HG03060 (cell line): ENCODE data around the gene PWWP2B.

Experiments
- ATAC-seq: cut with Tn5 transposase; IDR thresholded peaks from one replicate; pipeline ENCODE4 v1.9.1; 2021; ENCODE audit warnings: low read depth, moderate number of reproducible peaks; ENCODE audit not compliant: unreplicated experiment

The PWWP2B gene

DNA sequence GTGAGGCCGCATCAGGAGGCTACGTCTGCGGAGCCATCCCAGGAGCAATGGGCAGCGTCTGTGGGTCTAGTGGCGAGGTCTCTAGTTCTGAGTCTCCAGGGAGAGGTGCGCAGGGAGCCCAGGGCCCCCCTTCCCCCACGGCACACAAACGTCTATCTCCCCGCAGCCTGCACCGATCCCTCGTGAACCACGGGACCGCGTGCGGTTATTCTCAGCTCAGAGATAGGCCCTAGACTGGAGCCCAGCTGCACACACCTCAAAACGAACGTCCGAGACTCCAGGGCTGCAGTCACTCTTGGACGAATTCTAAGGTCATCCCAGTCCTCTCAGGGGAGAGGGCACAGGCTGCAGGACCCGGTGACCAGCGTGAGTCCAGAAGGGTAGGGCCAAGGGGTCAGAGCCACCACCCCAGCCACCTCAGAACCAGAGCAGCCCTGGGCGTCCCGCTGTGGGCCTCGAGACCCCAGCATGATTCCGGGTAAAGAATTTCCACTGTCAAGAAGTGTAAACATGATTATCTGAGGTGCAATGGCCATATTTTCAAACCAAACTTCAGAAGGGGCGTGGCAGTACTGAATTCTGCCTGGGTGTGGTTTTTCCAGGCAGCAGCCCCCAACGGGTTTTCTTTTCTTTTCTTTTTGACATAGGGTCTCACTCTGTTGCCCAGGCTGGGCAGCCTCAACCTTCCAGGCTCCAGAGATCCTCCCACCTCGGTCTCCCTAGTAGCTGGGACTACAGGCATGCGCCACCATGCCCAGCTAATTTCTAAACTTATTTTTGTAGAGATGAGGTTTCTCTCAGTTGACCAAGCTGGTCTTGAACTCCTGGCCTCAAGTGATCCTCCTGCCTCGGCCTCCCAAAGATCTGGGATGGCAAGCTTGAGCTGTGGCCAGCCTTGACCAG is 57.5 kb downstream of the PWWP2B start:
- ATAC-seq: no peak

DNA sequence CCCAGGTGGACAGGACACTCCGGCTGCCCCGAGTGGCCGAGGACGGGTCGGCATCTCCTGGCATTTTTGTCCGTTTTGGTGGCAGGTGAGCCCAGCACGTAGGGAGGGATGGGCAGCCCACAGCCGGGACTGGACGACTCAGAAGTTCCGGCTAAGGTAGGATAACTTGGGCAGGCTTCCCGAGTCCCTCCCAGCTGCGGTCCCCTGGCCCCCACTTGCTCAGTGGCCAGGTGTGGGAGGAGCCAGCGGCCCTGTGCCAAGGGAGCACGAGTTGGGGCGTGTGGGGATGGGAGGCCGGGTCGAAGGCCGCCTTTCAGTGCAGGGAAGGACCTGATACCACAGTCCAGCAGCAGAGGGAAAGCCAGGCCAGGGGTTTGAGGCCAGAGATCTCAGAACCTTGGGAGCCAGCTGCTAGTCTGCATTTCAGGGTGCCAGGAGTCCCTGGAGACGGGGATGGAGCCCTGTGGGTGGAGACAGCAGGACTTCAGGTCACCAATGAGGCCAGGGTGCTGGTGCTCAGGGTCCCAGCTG is 58.5 kb downstream of the PWWP2B start:
- no peak for ATAC-seq

DNA sequence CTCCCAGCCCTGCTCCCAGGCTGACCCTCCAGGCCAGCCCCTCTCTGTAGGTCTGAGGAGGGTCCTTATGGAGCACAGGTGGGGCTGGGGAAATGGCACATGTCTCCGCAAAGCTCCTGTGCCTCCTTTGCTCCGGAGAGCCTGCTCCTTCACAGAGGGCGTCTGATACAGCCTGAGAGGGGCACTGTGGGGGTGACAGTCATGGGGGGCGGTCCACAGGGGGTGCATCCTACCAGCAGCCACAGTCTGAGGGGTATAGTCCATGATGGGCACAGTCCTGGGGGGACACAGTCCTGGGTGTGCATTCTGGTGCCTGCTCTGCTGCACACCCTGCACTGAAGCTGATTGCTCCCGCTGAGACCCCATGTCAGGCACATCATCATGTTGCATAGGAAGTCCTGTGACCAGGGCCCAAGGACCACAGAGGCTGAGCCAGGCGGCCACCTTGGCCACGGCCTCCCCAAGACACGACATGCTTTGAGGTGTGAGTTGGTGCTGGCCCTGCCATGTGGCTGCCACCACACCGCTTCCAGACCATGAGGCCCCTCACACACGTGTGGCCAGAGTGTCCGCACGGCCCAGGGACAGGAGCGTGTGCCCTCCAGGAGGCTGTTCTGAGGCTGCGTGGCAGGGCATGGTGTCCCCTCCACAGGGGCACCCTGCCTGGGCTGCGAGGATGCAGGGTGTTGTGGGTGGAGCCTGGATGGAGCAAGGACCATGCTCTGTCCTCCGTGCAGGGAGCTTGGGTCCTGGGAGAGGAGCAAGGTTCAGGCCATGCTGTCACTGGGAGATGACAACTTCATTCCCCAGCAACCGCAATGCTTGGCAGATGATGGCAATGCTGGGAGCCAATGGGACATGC is 59.2 kb downstream of the PWWP2B start:
- no peak for ATAC-seq

DNA sequence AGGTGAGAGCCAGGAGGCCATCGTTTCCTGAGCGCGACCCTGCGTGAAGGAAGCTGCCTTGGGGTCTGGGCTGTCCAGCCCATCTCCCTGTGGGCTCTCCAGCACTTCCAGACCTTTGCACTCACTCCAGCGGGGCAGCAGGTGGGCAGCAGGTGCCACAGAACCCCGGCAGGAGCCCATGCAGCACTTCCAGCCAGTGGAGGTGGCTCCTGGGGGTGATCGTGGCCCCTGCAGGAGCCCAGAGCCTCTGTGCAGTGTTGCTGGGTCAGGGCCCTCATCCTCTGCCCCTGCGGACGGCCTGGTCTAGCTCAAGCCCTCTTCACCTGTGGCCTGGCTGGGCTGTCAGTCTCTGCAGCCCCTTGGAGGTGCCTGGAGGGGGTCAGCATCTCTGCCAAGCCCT is 59.9 kb downstream of the PWWP2B start:
- no peak for ATAC-seq

DNA sequence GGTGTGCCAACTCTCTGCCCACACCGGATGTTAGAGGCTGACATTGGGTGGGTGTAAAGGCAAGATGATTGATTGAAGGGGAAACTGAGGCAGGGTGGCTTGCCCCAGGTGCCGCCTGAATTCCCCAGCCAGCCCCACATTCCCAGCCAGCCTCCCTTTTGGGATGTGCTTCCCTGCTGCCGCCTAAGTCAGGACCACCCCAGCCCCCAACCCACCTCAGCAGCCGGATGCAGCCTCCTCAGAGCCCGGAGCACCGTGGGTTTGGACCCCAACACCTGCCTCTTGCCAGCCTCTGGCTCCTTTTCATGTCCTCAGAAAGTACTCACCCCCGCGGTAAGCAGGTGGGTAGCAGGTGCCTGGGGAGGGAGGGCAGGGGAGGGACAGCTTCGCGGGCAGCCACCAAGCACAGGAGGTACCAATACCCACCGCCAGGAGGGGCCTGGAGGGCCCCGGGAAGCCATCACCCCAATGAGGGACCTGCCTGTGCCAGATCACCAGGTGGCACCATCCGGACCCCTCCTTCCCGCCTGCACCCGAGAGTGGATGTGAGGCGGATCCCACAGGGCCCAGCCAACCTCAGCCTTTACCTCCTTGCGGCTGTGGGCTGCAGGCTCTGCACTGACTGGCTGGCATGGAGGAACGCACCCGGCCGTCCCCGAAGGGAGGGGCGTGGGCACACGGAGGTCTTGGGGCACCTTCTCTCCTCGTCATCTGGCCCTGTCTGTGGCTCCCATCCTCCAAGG is 60.5 kb downstream of the PWWP2B start:
- no peak for ATAC-seq

DNA sequence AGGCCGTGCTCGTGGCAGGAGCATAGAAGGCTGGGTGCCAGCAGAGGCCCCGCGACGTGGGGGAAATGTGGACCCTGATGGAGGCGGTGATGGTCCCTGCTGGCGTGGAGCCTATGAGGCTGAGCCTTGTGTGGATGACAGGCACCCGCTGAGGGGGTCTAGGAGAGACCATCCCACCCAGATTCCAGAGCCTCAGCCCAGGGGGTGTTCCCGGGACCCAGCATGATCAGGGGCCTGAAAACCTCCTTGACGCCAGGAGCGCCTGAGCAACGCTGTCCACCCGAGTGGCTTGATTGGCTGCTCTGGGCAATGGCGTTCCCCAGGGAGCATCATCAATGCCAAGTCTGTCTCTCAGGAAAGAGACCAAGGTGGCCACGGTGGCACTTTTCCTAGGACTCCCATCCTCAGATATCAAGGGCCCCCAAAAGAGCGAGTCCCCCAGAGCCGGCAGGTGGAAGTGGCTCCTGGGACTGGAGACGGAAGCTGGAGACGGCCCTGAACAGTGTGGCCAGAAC is 61.1 kb downstream of the PWWP2B start:
- ATAC-seq: no peak

DNA sequence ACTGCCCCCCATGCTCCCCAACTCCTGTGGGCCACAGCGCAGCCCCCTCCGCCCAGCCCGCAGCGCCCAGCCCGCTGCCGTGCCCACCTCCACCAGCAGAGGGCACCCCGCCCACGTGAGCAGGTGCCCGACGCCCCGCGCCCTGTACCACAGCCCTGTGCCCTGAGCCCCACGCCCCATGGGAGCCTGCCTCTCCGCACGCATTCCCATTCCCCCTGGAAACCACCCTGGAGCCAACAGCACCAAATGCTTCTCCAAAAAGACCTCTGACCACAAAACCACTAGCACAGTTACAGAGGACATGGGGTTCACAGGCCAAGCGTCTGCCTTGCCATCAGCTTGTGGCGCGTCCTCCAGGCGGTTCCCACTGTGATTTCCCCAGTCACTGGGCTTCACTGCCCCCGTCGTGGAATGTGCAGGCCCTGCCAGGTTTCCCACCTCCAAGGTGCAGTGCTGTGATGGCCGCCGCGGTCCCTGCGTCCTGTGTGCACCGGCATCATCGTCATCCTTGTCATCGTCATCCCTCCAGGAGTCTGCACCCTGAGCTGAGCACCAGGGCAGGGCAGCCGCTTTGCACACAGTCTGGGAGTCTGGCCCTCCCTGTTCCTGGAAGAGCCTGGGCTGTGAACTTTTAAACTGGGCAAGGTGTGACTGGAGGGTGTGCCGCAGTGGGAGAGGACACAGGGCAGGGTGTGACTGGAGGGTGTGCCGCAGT is 61.7 kb downstream of the PWWP2B start:
- ATAC-seq: no peak

DNA sequence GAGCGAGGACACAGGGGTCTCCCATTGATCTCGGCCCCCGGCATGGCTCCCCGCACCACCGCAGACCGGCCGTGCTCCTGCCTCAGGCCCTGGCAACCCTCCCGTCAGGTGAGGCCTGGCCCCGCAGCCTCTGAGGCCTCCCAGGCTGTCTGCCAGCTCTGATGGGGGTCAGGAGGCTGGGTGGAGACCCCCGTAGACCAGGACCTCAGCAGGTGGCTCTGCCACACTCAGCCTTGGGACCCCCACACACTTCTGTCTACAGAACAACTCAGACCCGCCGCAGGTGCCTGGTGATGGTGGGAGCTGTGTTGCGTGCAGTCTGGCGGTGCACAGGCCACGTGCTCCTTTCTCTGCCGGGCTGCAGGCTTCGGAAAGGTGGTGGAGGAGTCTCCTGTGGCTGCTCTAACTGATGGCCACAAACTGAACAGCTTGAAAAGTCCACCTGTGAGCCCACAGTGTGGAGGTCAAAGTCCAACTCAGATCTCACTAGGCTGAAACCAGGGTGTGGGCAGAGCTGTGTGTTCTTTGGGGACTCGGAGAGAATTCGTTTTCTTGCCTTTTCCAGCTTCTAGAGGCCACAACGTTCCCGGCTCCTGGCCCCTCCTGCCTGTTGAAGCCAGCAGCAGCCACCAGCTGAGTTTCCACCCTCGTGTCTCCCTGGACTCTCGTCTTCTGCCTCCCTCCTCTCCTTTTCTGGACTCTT is 62.5 kb downstream of the PWWP2B start:
- no peak for ATAC-seq

DNA sequence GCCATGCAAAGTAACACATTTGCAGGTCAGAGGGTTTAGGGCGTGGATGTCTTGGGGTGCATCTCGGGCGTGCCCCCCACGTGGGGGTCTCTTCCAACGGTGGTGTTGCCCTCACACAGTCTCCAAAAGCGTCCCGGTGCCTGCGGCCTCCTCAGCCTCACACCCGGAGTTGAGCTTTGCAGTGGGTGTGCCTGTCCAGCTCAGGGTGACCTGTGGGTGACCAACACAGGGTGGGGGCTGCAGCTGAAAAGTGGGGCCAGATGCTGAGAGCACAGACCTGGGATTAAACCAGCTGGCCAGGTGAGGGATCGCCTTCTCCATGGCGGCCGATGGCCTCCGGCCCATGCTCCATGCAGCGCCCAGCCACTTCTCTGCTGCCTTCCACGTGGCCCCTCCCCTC is 63.1 kb downstream of the PWWP2B start:
- ATAC-seq: no peak

DNA sequence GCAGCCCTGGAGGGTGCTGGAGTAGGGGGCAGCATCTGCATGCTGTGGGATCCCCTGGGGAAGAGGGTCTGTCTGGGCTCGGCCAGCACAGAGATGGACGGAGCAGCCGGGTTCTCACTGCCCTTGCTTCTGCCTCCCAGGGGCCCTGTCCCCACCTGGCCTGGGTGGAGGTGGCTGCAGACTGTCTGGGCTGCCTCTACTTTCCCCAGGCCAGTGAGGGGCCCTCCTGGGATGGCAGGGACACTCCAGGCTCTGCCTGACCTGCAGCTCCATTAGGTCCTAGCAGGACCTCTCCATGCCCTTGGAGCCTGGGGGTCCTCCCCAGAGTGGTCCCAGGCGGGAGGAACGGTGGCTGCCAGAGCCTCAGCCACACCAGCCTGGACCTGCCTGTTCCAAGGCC is 63.7 kb downstream of the PWWP2B start:
- ATAC-seq: no peak

DNA sequence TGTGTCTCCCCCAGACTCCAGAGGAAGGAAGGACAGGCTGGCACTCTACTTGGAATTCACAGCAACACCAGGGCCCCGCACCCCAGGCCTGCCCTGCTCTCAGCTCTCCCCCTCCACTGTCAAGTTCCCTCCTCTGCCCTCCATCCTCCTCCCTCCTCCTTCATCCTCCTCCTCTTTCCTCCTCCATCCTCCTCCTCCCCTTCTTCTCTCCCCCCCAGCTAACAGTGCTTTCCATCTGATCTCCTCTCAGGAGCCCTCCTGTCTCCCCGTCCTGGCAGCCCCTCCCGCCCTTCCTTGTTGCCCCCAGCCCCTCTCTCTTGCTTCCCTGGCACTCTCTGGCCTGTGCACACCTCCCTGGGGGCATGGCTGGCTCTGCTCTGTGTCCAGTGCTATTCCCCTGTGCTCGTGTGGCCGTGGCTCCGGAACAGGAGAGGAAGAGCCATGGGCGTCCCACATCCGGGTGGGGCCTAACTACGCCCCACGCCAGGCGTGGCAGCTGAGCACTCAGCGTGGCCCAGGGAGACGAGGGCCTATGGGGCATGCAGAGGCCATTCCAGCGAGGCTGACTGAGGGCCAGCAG is 64.2 kb downstream of the PWWP2B start:
- ATAC-seq: no peak

DNA sequence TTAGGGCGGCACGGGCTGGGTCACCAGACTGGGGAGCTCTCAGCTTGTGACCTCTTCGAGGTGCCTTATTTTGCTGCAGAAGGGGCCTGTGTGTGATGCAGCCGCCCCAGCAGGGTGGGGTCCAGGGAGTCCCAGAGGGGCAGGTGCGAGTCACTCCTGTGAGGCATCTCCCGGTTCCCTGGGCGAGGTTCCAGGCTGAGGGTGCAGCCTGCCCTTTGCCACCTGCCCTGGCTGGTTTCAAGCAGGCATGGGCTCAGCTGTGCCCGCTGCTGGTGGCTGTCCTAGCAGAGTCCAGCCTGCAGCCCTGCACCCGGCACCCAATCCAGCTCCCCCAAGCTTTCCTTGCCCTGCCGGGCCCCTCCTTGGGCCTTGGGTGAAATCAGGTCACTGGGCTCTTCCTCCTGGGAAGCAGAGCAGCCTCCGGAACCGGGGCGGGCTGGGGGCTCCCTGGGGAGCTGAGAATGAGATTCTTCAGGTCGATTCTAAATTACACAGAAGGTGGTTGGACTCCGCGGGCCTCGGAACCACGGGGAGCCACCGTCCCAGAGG is 64.8 kb downstream of the PWWP2B start:
- no peak for ATAC-seq

DNA sequence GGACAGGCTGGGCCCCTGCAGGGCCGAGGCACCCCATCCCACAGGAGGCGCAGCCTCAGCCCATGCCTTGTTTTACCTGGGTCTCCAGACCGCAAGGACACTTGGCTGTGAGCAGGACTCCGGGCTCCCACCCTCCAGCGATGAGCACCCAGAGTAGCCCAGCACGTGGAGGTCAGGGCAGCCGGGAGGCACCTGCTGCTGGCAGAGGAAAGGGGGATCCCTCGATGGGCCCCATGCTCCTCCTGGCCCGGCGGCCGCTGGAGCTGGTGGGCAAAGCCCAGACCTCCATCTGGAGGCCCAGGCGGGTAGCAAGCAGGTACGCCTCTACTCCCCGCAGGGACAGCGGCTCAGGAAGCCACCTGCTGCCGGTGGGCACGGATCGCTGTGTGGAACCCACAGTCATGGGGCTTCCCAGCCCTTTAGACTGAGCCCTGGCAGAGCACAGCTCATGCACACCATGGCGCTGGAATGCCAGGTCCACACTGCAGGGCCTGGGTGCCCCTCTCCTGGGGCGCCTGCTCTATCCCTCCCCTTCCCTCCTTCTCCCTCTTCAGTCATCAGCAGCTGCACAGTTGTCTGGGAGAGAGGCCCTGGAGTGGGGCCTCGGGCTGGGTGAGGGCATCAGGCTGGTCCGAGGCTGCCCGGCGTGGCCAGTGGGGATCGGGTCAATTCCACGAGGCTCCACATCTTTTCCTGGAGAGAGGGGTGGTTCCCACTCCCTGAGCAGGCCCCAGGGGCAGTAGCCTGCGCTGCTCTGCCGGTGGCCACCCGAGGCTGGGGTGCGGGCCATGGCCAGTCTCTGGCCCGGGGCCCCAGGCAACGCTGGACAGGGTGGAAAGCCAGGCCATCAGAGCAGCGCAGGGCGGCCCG is 65.7 kb downstream of the PWWP2B start:
- ATAC-seq: no peak

DNA sequence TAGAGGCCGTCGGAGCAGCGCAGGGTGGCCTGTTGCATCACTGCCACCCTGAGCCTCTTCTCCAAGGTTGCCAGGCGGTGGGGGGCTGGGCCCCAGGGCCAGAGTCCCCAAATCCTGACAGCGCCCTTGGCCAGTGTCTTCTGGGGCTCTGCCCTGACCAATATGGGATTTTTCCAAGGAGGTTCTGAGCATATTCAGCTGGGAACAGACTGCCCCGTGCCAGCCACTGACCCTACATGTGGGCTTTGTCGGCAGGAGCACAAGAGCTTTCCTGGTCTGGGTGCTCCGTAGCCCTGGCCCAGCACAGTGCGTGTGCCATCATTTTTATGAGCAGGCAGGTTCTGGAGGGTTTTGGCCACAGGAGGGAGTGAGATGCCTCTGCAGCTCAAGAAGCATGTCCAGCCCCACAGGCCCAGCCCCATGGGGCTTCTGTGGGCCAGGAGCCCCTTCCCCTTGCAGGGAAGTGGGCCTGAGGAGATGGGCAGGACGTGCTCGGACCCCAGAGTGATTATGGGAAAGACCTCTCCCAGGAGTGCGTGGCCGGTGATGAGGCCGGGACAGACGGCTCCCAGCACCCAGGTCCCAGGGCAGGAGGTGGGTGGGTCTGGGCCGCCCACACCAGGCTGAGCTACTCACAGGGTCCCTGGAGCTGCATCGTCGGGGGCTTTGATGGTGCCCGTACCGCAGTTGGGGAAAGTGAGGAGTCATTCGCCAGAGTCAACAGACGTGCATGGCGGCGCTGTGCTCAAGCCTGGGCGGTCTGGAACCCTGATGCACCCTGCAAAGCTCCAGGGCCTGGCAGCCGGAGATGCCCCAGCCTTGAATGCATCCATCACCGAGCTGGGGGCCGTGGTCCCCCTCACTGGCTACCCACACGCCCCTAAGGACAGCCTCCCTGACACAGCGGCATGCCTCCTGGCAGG is 66.6 kb downstream of the PWWP2B start:
- ATAC-seq: no peak

DNA sequence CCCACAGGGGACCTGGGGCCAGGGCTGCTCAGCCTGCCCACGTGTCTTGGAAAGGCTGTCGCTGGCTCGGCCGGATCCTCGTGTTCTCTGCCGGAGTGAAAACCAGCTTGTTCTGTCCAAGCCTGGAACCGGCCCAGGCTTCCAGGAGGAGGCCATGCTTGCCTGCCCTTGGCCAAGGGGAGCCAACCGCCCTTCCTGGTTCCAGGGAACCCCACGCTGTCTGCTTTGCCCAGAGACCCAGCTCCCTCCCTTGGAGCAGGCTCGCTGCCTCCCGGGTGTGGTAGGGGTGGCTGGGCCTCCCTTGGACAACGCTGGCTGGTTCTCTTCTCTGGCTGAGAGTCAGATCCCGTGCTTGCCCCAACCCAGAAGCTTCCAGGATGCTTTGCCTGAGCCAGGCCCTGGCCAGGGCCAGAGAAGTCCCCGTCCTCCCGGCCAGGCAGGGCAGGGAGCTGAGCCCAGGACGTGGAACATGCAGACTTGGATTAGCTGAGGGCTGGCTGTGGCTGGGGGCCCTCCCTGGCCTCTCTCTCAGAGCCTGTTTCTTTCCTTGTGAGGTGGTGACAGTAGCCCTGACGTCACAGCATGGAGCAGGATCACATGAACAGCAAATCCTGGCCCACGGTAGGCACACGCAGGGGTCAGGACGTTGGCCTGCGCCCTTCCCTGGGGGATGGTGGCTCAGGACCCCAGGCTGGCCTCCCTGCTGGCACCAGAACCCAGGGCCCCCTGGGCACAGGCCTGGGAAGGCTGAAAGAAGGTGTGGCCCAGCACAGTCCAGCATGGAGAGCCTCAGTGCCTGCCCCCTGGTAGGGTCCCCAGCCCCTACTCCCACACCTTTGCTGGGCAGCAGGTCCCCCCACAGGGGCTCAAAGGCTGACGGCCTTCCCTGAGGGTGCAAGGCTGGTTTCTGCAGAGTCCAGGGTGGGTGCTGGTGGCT is 67.5 kb downstream of the PWWP2B start:
- ATAC-seq: no peak
